Caki2 (cell line): ENCODE measurements around the gene ZNF382. TPM values are rescaled to one million over a fixed set of nuclear protein-coding genes. Genes with fewer than 3 reads are reported as not detected.
"Not testable (repeated sequence)": the region's sequence is repeated elsewhere in the genome, so short reads cannot be mapped to it uniquely, and the experiment has no call there.

Experiments
- DNase-seq: peaks from one replicate; pipeline ENCODE4 v3.0.0-alpha.2; 2015; ENCODE audit warnings: low read depth
- in situ Hi-C: cut with HindIII; loops from 2 replicates; pipeline ENCODE4 v1.10.0; 2016; ENCODE audit warnings: low sequenced_read_pairs, low pct_unique_long_range_greater_than_20kb, mixed read lengths
- total RNA-seq: library from RNA; depleted of rRNA; stranded (reverse); fragments of >200 nt; shearing (Covaris generic); gene quantifications from 2 replicates; pipeline ENCODE4 v1.2.3, GENCODE V29; 2014; ENCODE audit warnings: low replicate concordance; rRNA removed

The ZNF382 gene
- total RNA-seq: 2.3 and 6.3 TPM in 2 replicates

DNA sequence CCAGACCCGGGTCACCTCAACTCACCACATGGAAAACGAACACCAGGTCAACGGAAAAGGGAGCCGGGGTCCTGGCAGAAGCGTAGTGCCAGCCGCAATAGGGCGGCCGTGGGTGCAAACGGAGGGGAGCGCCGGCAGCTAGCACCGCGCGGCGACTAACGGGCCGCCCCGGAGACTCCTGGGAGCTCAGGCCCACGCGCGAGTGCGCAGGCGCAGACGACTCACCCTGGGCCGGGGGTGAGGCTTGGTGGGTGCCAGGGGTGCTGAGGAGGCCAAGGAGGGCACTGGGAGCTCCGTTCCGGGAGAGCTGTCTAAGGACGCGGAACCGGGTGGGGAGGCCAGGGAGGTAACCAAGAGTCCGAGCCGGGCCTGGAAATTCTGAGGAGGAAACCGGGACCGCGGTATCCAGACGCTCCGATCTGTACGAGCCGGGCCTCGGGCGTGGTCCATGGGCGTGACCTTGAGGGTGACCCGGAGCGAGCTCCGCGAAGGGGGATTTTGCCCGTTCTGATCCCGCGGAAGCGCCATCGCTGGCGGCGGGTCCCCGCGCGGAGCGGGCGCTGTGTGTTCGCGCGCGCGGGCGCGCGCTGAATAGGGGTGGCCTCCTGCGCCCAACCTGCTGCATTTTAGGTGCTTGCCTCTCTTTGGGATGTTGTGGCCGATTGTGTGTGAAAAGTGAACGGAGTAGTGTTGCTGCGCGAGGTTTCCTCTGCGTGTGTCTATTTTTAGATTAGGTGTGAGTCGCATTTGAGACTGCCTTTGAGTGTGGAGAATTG, at the start of gene ZNF382:
ZNF382 (plus strand) TSS at position 213 of the 776 bp plus-strand sequence. CDS start 4,602 bp downstream, outside the sequence.
- in situ Hi-C loops: no loop called here
- DNase-seq: peak; percentile 62

DNA sequence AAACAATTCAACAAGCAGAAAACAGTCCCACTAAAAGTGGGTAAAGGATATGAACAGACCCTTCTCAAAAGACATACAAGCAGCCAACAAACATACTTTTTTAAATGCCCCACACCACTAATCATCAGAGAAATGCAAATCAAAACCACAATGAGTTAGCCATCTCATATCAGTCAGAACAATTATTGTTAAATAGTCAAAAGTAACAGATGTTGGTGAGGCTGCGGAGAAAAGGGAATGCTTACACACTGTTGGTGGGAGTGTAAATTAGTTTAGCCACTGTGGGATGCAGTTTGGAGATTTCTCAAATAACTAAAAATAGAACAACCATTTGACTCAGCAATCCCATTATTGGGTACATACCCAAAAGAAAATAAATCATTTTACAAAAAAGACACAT, 40.7 kb upstream of the ZNF382 start:
- in situ Hi-C loops: no loop called here

DNA sequence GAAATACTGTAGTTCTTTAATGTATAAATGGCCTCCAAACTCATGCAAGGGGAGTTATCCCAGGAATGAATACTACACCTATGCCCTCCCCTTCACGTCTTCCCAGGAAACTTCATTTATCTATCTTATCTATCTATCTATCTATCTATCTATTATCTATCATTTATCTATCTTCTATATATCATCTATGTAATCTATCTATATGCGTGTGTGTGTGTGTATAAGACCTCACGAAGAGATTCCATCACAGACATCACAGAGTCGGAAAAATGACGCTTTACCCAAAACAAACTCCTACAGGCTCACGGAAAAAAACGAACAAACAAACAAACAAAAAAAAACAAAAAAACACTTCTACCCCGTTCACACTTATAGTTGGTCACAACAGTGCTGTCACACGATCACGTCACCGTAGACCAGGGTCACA, 32.5 kb upstream of the ZNF382 start:
- DNase-seq: no peak
- in situ Hi-C loops: no loop called here

More for the DNA sequence above, 40.7 kb upstream of the ZNF382 start:
- DNase-seq: no peak

DNA sequence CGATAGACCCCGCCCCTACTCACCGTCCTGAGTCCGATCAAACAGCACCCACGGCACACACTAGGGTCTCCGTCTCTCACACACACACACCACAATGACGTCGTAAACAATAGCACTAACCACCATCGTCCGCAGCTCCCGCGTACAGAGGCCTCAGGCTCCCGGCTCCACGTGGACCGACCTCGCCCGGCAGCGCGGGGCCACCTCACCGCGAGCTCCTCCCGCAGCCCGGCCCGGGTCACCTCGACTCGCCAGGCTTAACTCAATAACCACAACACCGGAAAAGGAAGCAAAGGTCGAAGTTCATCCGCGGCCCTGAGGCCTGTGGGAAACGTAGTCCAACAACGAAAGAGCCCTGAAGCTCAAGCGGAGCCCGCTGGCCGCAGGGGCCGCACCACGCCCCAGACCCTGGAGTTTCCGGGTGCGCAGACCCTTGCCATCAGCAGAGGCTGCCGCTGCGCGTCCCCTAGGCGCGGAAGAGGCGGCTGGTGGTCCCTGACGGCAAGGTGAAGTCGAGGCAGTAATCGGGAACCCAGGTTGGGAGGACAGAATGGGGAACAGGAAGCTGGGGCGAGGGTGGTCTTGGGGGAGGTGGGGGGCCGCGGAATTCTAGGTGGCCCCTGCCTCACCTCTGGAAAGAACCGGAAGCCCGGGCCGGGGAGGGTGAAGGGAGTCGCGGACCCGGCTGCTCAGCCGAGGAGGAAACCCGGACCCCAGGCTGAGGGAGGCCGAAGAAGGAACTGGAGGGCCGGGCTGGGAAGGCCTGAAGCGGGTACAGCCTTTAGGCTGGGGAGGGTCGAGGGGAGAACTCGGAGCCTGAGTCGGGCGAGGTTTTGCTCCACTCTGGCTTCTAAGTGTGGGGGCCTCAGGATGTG, 31.9 kb upstream of the ZNF382 start, which contains the start of gene ZNF529:
ZNF529 (minus strand) TSS at position 273 of the 875 bp plus-strand sequence. CDS start 946 bp downstream, outside the sequence.
- peak; percentile 93 for DNase-seq
- in situ Hi-C loops: no loop called here

DNA sequence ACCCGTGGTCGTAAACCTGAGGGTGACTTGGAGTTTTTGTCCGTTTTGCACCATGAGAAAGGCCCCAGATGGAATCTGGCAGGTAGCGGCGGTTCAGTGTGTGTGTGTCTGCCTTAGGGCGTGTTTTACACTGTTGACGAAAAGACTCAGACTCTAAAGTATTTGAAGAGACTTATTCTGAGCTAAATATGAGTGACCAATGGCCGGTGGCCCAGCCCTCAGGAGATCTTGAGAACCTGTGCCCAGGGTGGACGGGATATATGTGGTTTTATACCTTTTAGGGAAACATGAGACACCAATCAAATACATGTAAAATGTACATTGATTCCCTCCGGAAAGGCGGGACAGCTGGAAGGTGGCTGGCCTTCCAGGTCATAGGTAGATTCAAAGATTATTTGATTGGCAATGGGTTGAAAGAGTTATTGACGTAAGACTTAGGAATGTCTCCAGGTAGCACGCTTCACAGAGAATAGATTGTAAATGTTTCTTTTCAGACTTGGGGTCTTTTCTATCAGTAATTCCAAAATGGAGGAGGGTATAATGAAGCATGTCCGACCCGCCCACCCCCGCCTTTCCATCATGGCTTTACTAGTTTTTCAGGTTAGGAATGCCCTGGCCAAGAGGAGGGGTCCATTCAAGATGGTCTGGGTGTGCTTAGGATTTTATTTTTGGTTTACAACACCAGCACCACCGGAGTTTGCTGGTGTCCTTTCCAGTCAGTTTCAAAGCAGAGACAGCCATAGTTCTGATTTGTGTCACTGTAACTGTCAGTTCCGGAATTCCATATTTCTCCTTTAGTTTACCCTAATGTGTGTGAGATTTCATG, 31.0 kb upstream of the ZNF382 start:
- in situ Hi-C loops: no loop called here
- peak; percentile 50 for DNase-seq

DNA sequence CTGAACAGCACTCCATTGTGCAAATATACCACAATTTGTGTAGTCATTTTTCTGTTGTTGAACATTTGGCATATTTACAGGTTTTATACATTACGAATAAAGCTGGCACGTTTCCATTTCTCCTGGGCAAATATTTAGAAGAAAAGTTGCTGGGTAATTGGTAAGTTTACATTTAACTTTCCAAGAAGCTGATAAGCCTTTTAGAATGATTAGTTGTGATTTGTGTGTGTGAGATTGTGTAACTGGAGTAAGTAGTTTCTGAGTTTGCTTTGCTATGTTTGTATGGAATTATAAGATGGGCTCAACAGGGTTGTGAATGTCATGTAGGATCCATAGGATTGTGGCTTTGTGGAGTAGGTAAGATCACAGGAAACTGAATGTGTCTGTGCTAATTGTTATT, 30.4 kb upstream of the ZNF382 start:
- in situ Hi-C loops: no loop called here
- DNase-seq: no peak

DNA sequence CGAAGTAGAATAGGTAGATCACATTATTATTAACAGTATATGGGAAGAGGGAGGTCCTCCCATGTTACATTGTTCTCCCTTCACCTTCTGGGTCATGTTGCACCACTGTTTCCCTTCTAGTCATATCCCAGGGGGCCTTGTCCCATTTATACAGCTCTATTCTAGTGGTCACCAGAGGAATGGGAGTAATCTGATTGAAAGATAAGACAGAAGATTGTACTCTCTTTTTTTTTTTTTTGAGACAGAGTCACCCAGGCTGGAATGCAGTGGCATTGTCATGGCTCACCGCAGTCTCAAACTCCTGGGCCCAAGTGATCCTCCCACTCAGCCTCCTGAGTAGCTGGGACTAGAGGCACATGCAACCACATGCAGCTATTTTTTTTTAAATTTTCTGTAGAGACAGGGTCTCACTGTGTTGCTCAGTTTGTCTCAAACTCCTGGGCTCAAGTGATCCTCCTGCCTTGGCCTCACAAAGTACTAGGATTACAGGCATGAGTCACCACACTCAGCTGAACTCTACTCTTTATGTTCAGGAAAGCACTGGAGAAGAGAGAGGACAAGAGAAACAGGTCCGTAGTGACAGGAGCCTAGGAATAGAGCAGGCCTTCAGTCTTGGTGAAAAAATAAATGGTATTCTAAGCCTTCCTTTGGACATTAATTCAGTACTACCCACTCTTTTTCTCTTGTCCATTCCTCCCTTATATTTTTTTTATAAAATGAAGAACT, 27.7 kb upstream of the ZNF382 start:
- DNase-seq: no peak

DNA sequence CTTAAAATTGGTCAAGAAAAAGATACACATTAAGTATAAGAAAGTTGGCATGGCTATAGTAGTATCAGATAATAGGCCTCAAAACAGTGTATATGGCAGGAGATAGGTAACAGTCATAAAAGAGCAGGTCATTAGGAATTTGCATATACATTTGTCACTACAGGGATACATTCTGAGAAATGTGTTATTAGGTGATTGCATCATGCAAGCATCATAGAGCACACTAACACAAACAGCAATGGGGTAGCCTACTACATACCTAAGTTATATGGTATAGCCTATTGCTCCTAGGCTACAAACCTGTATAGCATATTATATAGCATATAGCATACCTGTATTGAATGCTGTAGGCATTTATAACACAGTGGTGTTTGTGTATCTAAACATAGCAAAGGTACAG, 25.9 kb upstream of the ZNF382 start:
- in situ Hi-C loops: no loop called here
- no peak for DNase-seq

More for the DNA sequence above, 27.7 kb upstream of the ZNF382 start:
- in situ Hi-C loops: no loop called here

DNA sequence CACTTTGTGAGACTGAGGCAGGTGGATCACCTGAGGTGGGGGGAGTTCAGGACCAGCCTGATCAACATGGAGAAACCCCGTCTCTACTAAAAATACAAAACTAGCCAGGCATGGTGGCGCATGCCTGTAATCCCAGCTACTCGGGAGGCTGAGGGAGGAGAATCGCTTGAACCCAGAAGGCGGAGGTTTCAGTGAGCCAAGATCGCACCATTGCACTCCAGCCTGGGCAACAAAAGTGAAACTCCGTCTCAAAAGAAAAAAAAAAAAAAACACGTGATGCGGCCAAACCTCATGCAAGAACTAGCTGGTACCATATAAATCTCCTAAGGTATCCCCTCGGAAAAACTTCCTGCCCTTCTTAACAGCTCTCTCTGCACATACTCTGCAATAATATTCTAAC, 2.4 kb upstream of the ZNF382 start:
- DNase-seq, in situ Hi-C loops: not testable (repeated sequence)

DNA sequence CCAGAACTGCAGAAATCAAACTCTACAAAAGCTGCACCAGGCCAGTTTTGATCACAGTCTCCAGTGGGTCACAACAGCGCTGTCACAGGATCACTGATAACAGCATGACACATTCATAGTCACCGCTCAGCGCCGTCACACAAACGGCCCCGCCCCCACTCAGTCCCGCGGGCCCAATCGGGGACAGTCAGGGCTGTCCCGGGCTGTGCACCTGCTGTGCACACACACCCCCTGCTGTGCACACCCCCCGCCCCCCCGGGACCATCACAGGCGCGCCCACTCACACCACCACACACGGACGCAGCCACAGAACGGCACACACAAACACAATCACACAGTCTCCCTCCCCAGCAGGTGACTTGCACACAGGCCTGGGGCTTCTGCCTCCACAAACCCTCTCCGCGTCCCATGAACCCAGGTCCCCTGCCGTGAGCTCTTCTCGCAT, 435 bp upstream of the ZNF382 start:
- DNase-seq: peak; percentile 59
- in situ Hi-C loops: no loop called here

DNA sequence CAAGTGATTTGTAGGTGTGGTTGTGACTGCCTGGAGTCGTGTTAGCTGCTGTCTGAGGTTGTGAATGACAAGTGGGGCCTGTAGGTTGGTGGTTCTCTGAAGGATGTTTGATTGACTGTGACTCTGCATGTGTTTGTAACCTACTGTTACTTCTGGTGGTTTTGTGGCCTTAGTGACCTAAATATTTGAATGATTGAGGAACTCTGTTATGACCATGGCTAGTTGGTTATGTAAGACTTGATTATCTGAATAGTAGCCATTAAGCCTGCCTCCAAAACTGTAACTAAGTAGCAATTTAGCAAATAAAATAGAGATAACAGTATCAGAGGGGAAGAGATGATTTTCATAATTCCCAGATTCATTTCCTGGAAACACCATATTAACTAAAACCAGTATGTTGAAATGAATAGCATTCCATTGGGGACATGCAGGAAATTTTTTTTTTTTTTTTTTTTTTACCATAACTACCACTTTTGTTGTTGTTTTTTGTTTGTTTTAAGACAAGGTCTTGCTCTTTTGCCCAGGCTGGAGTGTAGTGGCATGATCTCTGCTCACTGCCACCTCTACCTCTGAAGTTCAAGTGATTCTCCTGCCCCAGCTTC, 865 bp downstream of the ZNF382 start:
- no peak for DNase-seq
- in situ Hi-C loops: no loop called here

DNA sequence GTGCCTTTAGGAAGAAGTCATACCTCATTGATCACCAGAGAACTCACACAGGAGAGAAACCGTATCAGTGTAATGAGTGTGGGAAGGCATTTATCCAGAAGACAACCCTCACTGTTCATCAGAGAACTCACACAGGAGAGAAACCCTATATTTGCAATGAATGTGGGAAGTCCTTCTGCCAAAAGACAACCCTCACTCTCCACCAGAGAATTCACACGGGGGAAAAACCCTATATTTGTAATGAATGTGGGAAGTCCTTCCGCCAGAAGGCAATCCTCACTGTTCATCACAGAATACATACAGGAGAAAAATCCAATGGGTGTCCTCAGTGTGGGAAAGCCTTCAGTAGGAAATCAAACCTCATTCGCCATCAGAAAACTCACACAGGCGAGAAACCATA, 21.9 kb downstream of the ZNF382 start:
- no peak for DNase-seq
- in situ Hi-C loops: no loop called here

DNA sequence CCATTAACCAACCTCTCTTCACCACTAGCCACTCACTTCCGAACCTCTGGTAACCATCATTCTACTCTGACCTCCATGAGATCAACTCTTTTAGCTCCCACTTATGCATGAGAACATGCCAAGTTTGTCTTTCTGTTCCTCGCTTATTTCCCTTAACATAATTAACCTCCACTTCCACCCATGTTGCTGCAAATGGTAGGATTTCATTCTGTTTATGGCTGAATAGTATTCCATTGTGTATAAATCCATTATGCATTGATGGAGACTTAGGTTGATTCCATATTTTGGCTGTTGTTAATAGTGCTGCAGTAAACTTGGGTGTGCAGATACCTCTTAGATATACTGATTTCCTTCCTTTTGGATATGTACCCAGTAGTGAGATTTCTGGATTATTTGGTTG, 30.2 kb downstream of the ZNF382 start:
- in situ Hi-C loops: no loop called here
- DNase-seq: no peak

DNA sequence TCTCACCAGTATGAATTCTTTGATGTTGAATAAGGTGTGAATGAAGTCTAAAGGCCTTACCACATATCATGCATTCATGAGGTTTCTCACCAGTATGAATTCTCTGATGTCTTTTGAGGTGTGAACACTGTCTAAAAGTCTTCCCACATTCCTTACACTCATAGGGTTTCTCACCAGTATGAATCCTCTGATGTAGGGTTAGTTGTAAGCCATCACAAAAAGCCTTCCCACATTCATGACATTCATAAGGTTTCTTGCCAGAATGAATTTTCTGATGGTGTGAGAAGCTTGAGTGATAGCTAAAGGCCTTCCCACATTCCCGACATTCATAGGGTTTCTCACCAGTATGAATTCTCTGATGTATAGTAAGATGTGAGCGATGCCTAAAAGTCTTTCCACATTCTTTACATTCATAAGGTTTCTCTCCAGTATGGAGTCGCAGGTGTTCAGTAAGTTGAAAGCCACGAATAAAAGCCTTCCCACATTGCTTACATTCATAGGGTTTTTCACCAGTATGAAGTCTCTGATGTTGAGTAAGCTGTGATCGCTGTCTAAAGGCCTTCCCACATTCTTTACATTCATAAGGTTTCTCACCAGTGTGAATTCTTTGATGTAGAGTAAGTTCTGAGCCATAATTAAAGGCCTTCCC, 33.9 kb downstream of the ZNF382 start:
- DNase-seq: peak; percentile 33

DNA sequence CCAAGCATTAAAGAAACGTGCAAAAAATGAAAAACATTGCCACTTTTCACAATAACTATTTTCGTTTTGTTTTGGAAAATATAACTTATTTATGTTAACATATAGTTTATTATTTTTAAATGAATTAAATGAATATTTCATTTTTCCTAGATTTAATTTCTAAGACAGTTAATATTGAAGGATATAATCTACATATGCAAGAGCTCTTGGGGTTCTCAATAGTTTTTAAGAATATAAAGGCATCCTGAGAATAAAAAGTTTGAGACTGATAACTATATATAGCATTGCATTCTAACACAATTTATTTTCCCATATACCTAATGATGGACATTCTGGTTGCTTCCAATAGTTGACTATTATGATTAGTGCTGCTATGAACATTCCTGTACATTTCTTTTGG, 41.6 kb downstream of the ZNF382 start:
- DNase-seq: no peak
- in situ Hi-C loops: no loop called here

More for the DNA sequence above, 33.9 kb downstream of the ZNF382 start:
- in situ Hi-C loops: no loop called here

DNA sequence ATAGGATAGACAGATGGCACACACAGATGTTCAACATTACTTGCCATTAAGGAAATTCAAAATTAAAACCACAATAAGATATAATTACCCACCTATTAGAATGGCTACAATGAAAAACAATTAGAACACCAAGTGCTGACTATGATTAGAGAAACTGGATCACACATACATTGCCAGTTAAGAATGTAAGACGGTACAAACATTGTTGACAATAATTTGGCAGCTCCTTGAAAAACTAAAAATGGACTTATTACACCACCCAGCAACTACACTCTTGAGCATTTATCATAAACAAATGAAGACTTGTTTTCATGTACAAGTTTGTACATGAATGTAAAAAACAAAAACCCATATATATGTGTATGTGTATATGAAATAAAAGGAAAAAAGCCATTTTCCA, 47.8 kb downstream of the ZNF382 start:
- in situ Hi-C loops: no loop called here
- DNase-seq: no peak

DNA sequence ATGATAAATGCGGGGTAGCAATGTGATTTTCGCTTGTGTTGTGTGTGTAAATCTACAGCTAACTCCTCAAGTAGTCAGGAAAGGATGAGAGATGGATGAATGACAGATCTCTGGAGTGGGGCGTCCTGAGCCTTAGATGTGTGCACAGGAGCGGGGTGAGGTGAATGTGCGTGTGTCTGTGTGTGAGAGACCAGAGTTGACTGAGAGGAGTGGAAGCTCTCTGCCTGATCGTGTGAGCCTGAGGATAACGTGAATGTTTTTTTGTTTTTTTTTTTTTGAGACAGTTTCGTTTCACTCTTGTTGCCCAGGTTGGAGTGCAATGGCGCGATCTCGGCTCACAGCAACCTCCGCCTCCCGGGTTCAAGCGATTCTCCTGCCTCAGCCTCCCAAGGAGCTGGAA, 60.7 kb downstream of the ZNF382 start:
- in situ Hi-C loops: no loop called here
- DNase-seq: peak; percentile 16
